Measurements from ENCODE around the gene P2RY10.
"Not testable (repeated sequence)": the region's sequence is repeated elsewhere in the genome, so short reads cannot be mapped to it uniquely, and the experiment has no call there.

Gene P2RY10, protein sequence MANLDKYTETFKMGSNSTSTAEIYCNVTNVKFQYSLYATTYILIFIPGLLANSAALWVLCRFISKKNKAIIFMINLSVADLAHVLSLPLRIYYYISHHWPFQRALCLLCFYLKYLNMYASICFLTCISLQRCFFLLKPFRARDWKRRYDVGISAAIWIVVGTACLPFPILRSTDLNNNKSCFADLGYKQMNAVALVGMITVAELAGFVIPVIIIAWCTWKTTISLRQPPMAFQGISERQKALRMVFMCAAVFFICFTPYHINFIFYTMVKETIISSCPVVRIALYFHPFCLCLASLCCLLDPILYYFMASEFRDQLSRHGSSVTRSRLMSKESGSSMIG

DNA sequence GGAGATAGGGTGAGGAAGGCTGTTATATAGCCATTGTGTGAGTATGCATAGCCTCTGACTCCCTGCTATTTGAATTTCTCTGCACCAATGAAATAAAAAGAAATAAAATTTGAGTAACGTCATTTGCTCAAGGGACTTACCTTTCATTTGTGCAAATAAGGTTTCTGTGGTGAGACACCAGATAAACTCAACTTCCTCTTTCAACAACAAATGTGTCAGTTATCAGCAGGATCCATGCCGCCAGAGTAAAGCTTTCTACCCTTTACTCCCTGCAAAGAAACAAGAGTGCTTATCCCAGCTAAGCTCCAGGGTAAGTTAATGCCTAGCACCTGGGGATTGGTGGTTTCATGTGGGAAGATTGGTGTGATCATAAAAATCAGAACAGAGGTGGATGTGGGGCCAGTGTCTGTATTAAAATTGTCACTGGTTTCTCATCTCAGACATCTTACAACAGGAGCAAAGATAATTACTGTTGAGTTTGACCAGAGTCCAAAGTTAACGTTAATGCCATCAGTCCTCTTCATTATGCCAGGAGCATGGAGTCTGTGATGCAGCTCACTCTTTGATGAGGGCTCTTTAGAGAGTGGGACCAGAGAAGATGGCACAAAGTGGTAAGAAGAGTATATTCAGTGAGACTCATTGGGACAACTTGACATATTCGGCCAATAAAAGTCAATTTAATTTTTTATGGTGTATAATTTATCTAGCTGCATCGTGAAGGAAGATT, at the start of gene P2RY10:
P2RY10 (plus strand) TSS at position 206 of the 727 bp plus-strand sequence. CDS start 15,130 bp downstream, outside the sequence.
- no peak for DNase-seq (ENCODE audit: low read depth in 2 of 2)

DNA sequence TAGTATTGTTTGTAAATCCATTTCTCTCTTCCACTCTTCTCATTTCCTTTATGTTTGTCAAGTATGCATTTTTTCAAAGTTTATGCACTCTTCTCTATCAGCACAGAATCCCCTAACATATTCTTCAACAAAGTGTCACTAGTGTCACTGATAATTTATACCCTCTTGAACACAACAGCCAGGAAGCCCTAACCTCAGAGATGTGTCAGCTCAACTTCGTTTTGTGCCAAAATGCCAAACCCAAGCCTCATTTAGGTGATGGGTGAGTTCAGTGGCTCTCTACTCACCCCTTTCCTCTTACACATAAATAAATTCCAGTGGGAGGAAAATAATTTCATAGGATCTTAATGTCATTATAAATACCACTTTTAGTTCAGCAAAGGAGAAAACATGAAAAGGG, 22.4 kb upstream of the P2RY10 start:
- no peak for DNase-seq (ENCODE audit: low read depth in 2 of 2)

DNA sequence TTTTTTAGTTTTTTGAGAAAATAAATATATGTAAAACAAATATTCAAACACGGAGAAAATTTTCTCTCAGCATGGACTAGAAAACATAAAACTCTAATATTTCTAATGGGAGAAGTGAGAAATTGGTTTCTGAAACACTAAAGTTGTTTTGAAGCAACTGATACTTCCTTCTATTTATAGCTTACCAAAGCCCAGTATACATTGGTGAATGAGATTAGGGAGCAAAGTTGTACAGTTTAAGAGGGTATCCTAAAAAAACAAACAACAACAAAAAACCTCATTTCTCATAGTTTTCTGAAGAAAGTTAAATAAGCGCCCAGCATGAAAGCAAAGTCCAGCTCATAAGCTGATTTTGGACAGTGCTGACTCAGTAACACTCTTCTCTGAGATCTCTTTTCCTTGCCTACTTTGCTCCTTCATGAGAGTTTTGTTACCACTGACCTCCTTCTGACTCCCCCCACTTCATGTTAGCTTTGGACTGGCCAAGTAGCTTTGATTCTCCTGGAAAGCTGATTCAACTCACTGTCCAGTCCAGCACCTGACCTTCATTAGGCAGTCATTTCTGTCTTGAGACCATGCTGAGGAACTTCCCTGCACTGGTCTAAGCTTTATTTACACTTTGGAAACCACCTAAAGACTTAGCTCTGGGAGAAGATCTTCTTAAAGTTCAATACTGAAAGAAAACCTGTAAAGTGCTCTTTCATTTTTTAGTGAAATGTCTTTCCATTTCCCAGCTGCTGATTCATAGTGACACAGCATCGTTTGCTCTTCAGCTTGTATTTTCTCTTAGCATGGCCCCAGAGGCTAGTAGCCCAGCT, 21.8 kb upstream of the P2RY10 start:
- no peak for DNase-seq (ENCODE audit: low read depth in 2 of 2)

DNA sequence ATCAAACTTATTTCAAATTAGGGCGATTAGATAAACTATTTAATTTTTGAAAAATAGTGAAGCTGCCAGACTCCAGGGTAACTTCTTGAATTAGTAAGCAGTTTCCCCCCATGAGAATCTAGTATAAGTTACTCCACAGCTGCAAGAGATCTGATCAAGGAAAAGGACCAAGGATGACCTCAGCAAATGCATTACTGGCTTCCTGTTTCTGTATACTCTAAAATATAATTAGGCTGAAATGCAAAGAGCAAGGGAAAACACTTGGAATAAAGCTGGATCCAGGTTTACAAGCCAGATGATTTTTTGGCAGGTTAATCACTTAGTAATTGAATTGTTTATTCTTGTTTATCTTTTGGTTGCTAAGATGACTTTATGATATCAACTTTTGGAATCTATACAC, 13.4 kb upstream of the P2RY10 start:
- no peak for DNase-seq (ENCODE audit: low read depth in 2 of 2)

DNA sequence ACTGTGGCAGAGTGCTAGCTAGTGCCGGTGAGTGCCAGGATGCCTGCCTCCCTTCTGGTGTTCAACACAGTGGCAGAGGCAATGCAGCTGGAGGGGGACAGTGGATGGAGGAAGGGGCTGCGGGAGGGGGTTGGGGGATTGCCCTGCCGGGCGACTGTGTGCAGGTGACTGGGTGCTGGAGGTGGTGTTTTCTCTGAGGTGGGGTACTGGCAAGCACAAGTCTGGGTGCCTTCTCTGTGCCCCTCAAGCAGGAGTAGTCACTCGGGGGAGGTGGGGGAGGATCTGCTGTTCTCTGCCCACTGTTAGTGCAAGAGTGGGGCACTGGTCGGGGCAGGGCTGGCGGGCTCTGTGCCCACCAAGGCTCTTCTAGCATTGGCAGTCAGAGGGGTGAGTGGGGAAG, 10.3 kb upstream of the P2RY10 start:
- DNase-seq (ENCODE audit: low read depth in 2 of 2): no peak

DNA sequence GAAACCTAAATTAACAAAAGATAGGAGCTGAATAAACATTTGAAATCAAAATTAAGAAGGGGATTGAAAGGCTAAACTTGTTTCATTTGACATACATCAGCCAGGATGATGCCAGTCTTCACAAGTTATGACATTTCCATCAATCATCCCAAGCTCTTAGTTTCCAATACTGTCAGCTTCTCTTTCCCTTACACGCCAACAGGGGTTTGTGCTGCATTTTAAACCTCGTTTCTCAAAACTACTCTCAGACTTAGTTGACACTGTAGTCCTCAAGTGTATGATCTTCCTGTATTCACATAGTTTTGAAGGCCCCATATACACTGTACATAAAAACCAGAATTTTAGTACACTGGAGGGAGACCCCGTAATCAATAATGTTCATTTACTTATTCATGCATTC, 840 bp upstream of the P2RY10 start:
- DNase-seq (ENCODE audit: low read depth in 2 of 2): no peak

DNA sequence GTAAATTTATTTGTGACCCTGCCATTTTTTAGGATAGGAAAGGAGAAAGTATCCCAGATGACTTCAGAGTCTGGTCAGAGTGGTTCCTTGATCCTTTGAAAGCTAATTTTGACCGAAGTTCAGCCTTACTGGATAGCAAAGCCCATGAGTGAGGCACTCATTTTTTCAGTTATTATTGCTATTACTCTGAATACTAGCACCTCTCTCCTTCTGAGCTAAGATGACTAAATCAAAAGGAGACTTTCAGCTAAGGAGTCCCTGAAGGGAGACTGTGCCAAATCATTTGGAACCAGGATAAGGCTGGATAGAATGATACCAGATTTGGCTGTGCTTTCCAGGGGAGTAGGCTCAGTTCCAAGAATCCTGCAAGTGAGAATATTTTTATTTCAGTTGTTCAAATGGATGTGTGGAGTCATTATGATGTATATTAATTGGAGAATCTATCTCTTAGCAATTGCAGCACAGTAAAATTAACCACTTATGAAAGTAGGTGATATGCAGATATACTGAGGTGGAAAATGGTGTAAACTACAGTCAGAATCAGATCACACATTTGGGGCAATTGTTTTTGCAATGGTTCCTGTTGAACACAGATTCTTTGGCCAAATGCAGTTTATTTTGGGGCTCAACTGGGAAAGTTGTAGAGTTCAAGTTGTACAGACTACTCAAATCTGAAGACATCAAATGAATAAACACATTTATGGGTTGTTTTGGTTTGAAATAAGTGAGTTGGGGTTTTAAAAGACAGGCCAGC, 1.2 kb downstream of the P2RY10 start:
- DNase-seq (ENCODE audit: low read depth in 2 of 2): no peak

DNA sequence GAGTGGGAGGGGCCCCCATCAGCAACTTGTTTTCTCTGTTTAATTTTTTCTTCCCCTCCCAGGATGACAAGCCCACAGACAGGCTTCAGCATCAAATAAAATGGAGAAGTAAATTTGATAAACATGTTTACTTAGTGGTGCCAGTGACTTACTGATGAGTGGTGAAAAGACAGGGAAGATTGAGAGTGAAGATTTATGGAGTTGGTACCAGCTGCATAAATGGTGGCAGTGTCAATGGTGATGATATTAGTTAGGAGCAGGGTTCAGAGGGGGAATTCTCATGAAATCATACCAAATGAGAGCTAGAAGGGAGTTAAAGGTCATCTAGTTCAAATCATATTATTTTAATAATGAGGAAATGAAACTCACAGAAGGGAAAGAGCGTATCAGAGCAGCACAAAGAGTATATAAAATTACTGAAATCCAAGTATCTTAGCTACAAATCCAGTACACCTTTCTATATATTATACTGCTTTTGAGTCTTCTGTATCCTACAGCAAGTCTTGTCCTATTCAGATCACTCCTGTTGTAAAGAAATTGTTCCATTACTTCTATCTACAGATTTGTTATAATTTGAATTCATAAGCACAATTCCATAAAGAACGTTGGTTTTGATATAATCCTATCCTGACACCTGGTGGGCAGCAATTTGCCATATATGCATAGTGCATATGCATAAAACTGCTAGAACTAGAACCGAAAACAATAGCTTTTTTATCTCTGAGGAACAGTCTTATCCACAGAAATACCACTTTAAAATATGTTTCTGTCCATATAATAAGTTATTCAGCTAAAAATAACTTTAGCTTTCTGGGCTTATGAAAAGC, 5.0 kb downstream of the P2RY10 start:
- DNase-seq (ENCODE audit: low read depth in 2 of 2): no peak

DNA sequence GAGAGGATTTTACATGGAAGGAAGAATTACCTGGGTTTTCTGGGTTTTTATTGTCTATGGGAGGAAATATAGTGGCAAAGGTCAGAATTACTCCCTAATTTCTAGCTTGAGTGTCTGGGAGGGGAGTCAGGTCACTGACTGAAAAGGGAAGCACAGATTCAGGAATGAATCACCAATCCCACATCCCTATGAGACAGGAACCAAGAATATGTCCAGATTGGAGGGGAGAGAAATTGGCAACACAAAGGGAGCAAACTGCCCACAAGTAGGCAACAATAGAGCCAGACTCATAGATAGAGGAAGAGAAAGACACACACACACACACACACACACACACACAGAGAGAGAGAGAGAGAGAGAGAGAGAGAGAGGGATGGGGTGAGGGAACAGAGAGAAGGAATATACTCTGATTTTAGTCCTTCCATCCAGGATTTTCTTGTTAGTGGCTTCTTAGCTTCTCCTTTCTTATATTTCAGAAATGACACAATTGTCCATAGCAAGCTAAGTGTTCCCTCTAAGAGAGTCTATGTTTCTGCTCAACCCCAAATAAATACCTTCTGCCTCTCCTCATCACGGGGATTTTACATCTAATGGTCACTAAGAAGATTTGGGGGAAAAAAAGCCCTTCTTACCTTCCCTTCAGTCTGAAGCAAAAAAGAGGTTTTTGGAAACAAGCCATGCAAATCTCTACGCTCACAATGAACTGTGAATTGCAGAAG, 12.0 kb downstream of the P2RY10 start:
- no peak for DNase-seq (ENCODE audit: low read depth in 2 of 2)

DNA sequence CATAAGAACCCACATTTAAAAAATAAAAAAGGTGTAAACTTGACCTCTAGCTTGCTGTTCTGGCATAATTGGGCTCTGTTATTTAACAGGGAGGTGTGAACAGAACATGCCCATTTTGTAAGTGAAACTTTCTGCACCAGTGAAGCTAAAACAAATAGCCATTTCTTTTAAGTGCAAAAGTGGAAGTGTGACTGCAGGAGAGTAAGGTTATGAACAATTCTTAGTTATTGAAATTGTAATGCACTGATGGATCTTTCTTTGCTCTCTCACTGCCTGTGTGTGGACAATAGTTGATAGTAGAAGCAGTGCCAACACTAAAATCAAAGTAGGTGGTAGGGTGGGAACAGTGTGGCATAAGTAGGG, 12.6 kb downstream of the P2RY10 start:
- no peak for DNase-seq (ENCODE audit: low read depth in 2 of 2)

DNA sequence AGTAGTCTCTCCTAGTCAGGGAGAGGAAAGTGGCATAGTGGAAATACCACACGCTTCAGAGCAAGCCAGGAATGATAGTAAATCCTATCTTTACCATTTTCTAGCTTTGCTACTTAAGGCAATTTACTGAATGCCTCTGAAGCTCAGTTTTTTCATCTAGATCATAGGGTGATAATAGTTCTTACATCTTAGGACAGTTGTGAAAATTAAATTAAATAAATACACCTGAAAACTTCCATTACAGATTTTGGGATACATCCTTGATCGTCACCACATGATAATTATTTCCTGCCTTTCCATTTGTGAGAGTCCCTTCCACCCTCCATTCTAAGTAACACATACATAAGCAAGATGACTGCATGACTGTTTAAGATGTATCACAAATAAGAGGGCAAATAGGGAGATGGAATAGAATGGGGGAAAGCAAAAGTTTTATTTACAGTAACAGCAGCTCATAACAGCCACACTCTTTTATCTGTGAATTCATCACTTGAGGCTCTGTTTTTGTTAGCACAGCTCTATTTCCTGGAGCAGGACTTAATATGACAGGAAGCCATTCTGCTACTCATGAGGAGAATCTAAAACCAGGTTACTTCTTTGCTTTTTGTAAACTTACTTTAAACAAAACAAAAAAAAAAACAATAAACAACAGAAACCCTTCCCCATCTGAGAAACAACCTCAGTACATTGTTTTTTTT, 13.4 kb downstream of the P2RY10 start:
- DNase-seq (ENCODE audit: low read depth in 2 of 2): no peak

DNA sequence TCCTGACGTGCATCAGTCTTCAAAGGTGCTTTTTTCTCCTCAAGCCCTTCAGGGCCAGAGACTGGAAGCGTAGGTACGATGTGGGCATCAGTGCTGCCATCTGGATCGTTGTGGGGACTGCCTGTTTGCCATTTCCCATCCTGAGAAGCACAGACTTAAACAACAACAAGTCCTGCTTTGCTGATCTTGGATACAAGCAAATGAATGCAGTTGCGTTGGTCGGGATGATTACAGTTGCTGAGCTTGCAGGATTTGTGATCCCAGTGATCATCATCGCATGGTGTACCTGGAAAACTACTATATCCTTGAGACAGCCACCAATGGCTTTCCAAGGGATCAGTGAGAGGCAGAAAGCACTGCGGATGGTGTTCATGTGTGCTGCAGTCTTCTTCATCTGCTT, 15.7 kb downstream of the P2RY10 start:
- DNase-seq (ENCODE audit: low read depth in 2 of 2): no peak

DNA sequence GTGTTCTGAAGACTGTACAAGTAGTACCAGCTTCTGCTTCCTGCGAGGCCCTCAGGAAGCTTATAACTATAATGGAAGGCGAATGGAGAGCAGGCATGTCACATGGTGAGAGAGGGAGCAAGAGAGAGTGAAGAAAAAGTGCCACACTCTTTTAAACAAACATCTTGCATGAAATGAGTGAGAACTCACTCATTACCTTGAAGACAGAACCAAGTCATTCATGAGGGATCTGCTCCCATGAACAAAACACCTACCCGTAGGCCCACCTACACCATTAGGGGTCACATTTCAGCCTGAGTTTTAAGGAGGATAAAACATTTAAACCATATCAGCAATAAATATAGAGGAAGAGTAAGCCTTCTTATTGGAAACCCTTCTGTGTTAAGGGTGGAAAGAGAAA, 19.4 kb downstream of the P2RY10 start:
- no peak for DNase-seq (ENCODE audit: low read depth in 2 of 2)

DNA sequence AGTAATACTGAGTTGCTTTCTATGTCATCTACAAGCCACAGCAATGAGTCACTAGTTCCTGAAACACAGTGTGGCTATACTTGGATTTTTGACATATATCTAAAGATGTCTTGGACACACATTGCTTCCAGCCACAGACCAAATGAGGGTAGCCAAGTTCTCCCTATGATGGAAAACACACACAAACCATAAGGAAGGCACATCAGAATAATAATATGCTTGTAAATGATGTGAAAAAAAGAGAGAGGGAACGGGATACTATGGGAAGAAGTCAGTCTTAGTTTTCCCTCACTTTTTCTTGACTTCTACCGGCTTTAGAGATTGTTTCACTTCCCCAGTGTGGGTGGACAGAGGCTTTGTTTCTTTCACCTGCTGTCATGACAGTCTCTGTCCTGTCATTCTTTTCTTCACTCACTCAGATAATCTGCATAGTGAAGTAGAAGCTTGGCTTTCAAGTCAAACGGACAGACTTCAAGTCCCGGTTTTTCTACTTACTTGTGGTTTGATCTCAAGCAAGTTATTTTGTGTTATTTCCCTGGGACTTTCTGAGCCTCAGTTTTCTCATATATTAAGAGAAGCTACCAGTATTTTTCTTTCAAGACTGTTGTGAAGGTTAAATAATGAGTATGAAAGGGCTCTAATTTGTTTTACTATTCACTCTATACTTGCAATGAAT, 34.7 kb downstream of the P2RY10 start:
- peak in 1 of 2 donors; percentile 12 for DNase-seq (ENCODE audit: low read depth in 2 of 2)

DNA sequence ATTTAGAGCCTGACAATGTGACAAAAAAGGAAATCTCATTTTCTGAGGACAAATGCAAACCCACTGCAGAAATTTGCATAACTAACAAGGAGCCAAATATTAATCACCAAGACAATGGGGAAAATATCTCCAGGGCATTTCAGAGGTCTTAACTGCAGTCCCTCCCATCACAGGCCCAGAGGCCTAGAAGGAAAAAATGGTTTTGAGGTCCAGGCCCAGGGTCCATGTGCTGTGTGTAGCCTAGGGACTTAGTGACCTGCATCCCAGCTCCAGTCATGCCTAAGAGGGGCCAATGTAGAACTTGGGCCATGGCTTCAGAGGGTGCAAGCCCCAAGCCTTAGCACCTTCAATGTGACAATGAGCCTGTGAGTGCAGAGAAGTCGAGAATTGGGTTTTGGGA, 44.2 kb downstream of the P2RY10 start:
- no peak for DNase-seq (ENCODE audit: low read depth in 2 of 2)

DNA sequence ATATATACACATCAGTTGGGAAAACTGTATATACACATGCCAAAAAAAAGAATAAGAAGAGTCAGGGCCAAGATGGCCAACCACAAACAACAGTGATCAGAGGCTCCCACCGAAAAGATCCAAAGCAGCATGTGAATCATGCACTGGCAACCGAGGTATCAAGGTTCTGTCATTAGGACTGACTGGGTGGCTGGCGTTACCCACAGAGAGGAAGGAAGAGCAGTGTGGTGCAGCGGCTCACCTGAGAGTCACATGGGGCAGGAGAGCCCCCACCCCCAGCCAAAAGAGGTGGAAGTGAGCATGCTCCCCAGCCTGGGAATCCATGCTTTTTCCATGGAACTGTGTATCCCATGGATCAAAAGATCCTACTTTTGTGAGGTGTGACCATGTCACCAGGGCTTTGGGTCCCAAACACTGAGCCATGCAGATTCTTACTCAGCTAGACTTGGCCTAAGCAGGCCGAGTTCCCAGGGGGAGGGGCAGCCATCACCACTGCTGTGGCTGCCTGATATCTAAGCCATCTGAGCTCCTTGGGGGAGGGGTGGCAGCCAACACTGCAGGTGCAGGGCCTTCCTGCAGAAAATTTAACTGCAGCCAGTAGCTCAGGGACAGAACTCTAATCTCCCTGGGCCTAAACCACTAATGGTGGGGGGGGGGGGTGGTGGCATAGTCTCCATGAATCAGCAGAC, 52.8 kb downstream of the P2RY10 start:
- no peak for DNase-seq (ENCODE audit: low read depth in 2 of 2)

DNA sequence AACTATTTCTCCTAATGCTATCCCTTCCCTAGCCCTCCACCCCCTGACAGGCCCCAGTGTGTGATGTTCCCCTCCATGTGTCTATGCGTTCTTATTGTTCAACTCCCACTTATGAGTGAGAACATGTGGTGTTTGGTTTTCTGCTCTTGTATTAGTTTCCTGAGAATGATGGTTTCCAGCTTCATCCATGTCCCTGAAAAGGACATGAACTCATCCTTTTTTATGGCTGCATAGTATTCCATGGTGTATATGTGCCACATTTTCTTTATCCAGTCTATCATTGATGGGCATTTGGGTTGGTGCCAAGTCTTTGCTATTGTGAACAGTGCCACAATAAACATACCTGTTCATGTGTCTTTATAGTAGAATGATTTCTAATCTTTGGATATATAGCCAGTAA, 62.3 kb downstream of the P2RY10 start:
- not testable (repeated sequence) for DNase-seq (ENCODE audit: low read depth in 2 of 2)
